ENCODE results near the gene OR5A2. TPM values are rescaled to one million over a fixed set of nuclear protein-coding genes. Genes with fewer than 3 reads are reported as not detected.

The OR5A2 gene
- total and polyA plus RNA-seq, 2 of the 8 experiments (the other 6 are each of a cell fraction or from before 2014, with no cell fraction given): not detected

DNA sequence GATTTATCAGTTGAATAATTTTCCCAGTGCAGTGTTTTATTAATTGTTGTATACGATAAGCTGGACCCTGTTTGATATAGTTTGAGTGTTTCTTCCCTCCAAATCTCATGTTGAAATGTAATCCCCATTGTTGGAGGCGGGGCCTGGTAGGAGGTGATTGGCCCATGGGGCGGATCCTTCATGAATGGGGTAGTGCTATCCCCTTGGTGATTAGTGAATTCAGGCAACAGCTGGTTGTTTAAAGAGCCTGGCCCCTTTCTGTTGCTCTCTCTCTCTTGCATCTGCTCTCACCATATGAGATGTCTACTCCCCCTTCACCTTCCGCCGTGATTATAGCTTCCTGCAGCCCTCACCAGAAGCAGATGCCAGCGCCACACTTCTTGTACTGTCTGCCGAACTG, 11.6 kb upstream of the OR5A2 start:
- no peak overlapping the region for H3K23ac ChIP-seq (ENCODE audit: insufficient read length)
- no peak overlapping the region for H4K91ac ChIP-seq (replicated peaks; ENCODE audit: insufficient read length, low read length)
- H3K79me2 ChIP-seq (ENCODE audit: control insufficient read depth in 1 of 2, insufficient read depth in 2 of 2, low read length in 2 of 2): no peaks in the 10 kb centered on the region
- no peaks in the 10 kb centered on the region for H3K9me3 ChIP-seq (ENCODE audit: insufficient read depth in 2 of 2, low read depth in 1 of 2, low read length in 1 of 2)
- no peaks in the 10 kb centered on the region for H3K23me2 ChIP-seq (ENCODE audit: low read depth, low read length)
- no peak overlapping the region for H3K9ac ChIP-seq (replicated peaks in 1 of 4; ENCODE audit: extremely low read depth in 1 of 4, low read depth in 3 of 4, low read length in 3 of 4)
- H4K8ac ChIP-seq (ENCODE audit: extremely low read depth, insufficient read depth, low read length): no peak overlapping the region
- FAIRE-seq: no peak
- H3K36me3 ChIP-seq (ENCODE audit: control insufficient read depth in 2 of 4, insufficient read depth in 4 of 4, low read length in 3 of 4): no peaks in the 10 kb centered on the region
- H4K20me1 ChIP-seq (replicated peaks in 1 of 2; ENCODE audit: control insufficient read depth in 1 of 2, insufficient read depth in 2 of 2, low read length in 2 of 2): no peaks in the 10 kb centered on the region
- no peak overlapping the region for H2AK5ac ChIP-seq (ENCODE audit: low read depth, low read length)
- H3K18ac ChIP-seq (ENCODE audit: extremely low read depth, low read length): no peak overlapping the region
- no peak overlapping the region for H2BK15ac ChIP-seq (ENCODE audit: low read length)
- CTCF ChIA-PET (ENCODE audit: partially characterized antibody): interaction anchor here (0.7 to 1.1 kb wide), 4 partner anchors 9 to 266 kb away, joined by 3 to 4 read pairs (median 3); partner anchors contain the start of gene DTX4
- no peak overlapping the region for H2BK120ac ChIP-seq (replicated peaks; ENCODE audit: low read depth, low read length)
- H3K4ac ChIP-seq (replicated peaks; ENCODE audit: insufficient read length, low read depth, low read length): no peak overlapping the region
- WGBS, 2 experiments (ENCODE audit: extremely low coverage in 1 of 2, insufficient coverage in 1 of 2, insufficient read length in 1 of 2, insufficient replicate concordance in 2 of 2, low coverage in 1 of 2, low lambda C conversion rate in 2 of 2, missing lambda C conversion rate in 1 of 2): 92% methylated on average over 7 of the region's 7 CpGs; no CpG with 5 or more reads in 1 of the 2 experiments
- H2AFZ ChIP-seq (ENCODE audit: low read length): 0 out of 2 replicates have a peak overlapping the region, but pooled peaks have one; percentile 61
- H3K4me3 ChIP-seq (ENCODE audit: extremely low read depth in 1 of 4, insufficient read depth in 2 of 4, low read depth in 3 of 4, low read length in 4 of 4): no peak overlapping the region
- H3K79me1 ChIP-seq (ENCODE audit: low read depth, low read length): no peaks in the 10 kb centered on the region
- H4K5ac ChIP-seq (ENCODE audit: insufficient read length, low read depth, low read length): no peak overlapping the region
- no peak overlapping the region for H3K27ac ChIP-seq (ENCODE audit: low read depth, low read length)
- no peak overlapping the region for H3K4me2 ChIP-seq (ENCODE audit: insufficient read depth in 1 of 2, low read depth in 2 of 2, low read length in 2 of 2)
- POLR2A ChIA-PET (ENCODE audit: partially characterized antibody): no interaction called here
- no peak overlapping the region for H2BK5ac ChIP-seq (ENCODE audit: low read depth, low read length)
- no peaks in the 10 kb centered on the region for H3K4me1 ChIP-seq (replicated peaks in 1 of 4; ENCODE audit: control insufficient read depth in 3 of 4, insufficient read depth in 4 of 4, low read length in 3 of 4)
- no peaks in the 10 kb centered on the region for H3K27me3 ChIP-seq (replicated peaks in 1 of 4; ENCODE audit: control insufficient read depth in 3 of 4, extremely low read depth in 1 of 4, insufficient read depth in 3 of 4, low read length in 3 of 4)
- DNase-seq (ENCODE audit: low read depth in 1 of 2, low spot score in 2 of 2): no peak
- TF ChIP-seq SUZ12 (IDR thresholded peaks at IDR 0.05; ENCODE audit: low read length): no peak
- no peak for TF ChIP-seq EP300 (IDR thresholded peaks at IDR 0.05; ENCODE audit: borderline replicate concordance in 1 of 2, low read depth in 2 of 2, low read length in 2 of 2)
- no peak for TF ChIP-seq POLR2AphosphoS5 (IDR thresholded peaks at IDR 0.05; ENCODE audit: low read depth, low read length)
- TF ChIP-seq TAF7 (optimal IDR thresholded peaks at IDR 0.05; ENCODE audit: borderline replicate concordance, low read depth, low read length): no peak
- no peak for TF ChIP-seq YY1 (IDR thresholded peaks at IDR 0.05; ENCODE audit: low read depth, low read length)
- no peak for TF ChIP-seq POLR2A (IDR thresholded peaks at IDR 0.05; ENCODE audit: control extremely low read depth in 1 of 2, low read depth in 2 of 2, low read length in 2 of 2)
- TF ChIP-seq KDM1A (IDR thresholded peaks at IDR 0.05; ENCODE audit: borderline replicate concordance, low read length): no peak
- no peak for TF ChIP-seq SIX5 (IDR thresholded peaks at IDR 0.05; ENCODE audit: low read depth, low read length)
- TF ChIP-seq JUN (IDR thresholded peaks at IDR 0.05; ENCODE audit: low read depth, low read length): no peak
- TF ChIP-seq GTF2F1 (IDR thresholded peaks at IDR 0.05; ENCODE audit: borderline replicate concordance, low read depth, low read length): no peak
- no peak overlapping the region for H2BK12ac ChIP-seq (ENCODE audit: low read depth, low read length)
- H2BK20ac ChIP-seq (ENCODE audit: low read length): no peak overlapping the region
- H3K56ac ChIP-seq (replicated peaks; ENCODE audit: insufficient read length, low read depth, low read length): no peak overlapping the region
- H3K14ac ChIP-seq (ENCODE audit: insufficient read length): no peak overlapping the region

Data from H1 (cell line).